GM19324 (cell line): ENCODE measurements around the gene DSE.

Experiments used
- ATAC-seq: cut with Tn5 transposase; IDR thresholded peaks from one replicate; pipeline ENCODE4 v1.9.1; 2021; ENCODE audit warnings: mild to moderate bottlenecking, moderate library complexity; ENCODE audit not compliant: unreplicated experiment, low FRiP score

The DSE gene

GRCh38 chr6:116359131-116359530 lies 11.6 kb upstream of the DSE start:
- ATAC-seq, result no peak

DNA sequence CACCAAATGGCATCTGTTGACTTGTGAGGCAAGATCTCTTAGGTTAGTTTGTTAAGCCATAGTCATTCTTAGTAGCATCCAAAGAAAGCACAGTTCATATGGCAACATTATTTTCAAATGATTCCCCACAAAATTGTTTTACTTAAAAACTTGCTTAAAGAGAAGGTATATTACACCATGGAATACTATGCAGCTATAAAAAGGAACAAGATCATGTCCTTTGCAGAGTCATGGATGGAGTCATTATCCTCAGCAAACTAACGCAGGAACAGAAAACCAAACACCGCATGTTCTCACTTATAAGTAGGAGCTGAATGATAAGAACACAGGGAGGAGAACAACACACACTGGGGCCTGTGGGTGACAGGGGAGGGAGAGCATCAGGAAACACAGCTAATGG lies 10.9 kb upstream of the DSE start:
- no peak for ATAC-seq

DNA sequence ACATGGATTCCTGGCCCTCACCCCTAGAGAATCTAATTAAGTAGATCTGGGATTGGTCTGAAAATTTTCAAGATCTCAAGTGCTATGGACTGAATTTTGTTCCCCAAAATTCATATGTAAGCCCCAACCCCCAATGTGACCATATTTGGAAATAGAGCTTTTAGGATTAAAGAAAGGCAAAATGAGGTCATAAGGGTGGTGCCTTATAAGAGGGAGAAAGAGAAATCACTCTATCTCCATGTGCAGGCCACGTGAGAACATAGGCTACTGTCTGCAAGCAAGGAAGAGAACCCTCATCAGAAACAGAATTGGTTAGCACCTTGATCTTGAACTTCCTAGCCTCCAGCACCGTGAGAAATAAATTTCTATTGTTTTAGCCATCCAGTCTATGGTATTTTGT lies 8.5 kb upstream of the DSE start:
- ATAC-seq, result no peak

DNA sequence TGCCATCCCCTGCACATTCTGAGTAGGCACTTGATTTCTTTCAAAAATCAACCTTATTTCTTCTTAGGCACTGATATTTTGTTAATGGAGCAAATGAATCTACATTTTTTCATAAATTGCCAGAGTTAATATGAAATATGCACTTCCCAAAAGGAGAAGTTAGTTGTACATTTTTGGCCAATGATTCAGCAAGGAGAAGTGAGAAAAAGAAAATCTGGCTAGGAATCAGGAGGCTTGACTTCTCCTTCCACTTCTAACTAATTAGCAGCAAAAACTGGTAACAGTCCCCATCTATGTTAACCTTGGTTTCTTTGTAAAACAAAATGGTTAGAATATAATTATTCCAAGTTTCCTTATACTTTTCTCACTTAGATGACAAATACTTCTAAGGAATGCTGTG lies 7.0 kb upstream of the DSE start:
- ATAC-seq, result no peak

DNA sequence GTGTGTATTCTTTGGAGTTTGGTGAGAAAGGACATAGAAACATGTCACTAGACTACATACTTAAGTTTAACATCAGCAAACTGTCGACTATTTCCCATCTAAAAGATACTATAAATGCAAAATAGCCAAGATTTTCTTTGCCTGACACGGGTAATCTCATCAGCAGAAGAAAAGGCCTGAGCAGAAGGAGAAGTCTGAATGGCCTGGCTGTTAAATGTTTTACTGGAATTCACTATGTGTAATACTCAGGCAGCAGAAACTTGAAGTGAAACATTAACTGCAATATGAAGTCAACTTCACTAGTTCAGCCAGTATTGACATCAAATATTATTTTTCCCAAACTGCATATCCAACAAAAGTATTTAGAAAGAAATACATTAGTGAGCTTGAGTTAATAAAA lies 6.4 kb upstream of the DSE start:
- ATAC-seq, result no peak

DNA sequence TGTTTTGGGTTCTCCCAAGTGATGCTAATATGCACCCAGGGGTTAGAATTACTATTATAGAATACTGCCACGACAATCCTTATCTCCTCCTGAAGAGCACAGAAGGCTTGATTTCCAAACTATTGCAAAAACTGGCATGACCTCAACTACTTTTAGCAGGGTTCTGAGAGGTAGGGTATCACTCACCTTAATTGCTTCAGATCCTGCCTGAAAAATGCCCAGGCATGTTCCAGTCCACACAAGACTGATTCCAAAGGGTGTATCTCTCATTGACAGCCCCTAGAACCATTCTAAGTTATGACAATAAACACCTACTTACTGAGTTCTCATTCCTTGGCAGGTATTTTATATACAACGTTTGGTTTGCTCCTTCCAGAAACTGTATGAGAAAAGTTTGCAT lies 5.0 kb upstream of the DSE start:
- no peak for ATAC-seq

- no peak for ATAC-seq
These were observed 3.9 kb upstream of the DSE start for GRCh38 chr6:116366740-116367275.

- ATAC-seq, result peak; percentile 46
These were observed 1.2 kb upstream of the DSE start for GRCh38 chr6:116369540-116369939.

DNA sequence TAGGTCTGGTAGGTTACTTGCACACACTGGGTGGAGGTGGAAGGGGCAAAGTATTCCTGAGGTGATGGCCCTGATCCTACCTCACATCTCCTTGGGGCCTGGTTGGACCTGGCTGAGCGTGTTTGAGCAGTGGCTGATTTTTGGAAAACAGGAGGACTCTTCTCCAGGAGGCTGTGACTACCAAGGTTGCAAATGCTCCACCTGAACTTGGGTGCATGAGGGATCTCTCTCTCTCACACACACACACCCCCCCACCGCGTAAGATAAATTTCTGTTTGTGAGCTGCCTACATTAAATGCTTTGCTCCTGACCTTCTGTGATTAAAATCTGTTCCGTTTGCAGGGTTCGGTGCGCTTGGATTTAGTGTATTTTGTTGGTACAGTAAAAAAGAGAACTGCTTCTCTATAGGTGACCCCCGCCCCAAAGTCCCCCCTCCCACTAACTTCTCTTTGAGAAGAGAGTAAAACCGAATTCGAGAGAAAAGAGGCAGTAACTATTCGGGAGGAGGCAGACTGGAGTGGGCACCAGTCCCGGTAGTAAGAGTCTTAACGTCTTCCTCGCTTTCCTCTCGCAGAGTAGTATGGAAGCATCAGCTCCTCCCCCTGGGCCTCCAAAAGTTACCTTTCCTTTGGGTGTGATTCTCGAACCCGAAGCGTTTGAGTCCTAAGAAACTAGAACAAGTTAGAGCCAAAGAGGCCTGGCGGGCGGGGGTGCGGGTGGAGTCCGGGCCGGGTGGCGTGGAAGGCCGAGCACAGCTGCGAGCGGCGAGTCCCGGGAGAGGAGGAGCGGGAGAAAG lies 585 bp upstream of the DSE start:
- ATAC-seq, result peak; percentile 14

DNA sequence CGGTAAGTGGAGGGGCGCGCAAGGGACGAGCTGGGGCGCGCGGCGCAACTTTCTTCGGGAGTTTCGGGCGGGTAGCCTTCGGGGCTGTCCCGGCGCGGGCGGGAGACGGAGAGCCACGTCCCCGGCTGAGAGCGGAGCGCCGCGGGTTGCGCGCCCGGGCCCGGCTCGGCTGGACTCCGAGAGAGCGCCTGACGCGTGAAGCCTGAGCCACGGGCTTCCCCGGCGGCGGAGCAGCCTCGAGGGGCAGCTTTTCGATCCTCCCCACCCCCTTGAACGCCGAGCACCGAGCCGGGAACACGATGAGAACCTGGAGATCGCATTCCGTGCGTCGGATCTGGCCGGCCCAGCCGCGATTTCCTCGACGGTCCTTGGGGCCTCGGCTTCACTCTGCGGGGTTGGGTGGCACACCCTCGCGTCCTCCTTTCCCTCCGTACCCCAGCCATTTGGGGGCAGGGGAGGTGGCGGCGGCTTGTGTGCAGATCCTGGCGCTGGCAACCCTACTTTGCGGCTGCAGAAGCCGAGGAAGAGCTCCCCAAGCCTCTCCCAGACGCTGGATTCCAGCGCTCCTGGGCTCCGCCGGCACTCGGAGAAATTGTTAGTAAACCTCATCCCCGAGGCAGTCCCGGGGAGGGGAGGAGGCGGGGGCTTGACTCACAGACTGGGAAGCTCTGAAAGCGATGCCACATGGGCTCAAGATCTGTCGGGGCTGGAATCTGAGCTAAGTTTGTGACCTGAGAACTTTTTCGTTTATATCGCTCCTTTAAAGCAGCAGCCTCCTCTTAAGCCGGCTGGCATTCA lies 572 bp downstream of the DSE start:
- peak; percentile 46 for ATAC-seq

DNA sequence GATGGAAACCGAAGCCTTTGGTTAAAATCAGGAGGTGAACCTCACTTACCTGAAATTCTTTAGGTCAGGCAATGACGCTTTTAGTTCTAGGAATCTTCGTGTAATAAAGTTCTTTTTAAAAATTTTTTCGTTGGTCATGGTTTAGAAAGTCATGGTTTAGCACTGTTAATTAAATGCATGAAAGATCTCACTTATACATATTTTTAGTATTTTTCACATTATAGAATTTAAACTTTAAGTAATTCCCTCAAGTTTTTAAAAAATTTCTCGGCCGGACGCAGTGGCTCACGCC lies 1.1 kb downstream of the DSE start:
- ATAC-seq, result no peak

DNA sequence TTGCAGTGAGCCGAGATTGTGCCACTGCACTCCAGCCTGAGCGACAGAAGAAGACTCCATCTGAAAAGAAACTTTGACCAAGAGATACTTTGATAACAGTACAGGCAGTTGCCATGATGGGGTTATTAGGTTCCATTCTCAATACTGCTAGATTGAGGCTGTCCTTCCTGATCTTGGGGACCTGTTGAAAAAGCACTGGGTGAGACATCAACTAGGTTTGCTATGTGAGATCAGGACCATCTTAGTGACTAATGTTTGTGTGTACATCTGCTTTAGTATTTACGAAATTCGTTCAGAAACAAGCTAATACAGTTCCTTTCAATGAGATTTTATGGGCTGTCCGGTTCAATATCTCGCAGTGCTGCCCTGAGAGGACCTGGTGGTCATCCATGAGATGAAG lies 2.6 kb downstream of the DSE start:
- no peak for ATAC-seq

DNA sequence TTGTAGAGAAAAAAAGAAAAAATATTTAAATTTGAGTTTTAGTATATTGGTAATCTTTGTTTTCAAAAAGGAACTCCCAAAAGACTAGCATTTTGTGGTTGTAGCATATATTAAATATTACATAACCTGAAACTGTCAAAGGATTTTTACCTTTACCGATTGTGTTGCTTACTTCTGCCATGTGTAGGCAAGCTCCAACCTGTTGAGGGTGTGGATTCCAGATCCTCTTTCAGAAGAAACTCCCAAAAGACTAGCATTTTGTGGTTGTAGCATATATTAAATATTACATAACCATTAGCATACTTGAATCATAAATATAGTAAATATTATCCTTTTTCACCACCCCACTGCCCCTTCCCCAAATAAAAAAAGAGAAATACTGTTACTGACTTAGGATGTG lies 3.2 kb downstream of the DSE start:
- no peak for ATAC-seq

GRCh38 chr6:116374586-116374985 lies 3.8 kb downstream of the DSE start:
- ATAC-seq, result no peak

- no peak for ATAC-seq
These were observed 4.5 kb downstream of the DSE start for GRCh38 chr6:116375262-116375661.

DNA sequence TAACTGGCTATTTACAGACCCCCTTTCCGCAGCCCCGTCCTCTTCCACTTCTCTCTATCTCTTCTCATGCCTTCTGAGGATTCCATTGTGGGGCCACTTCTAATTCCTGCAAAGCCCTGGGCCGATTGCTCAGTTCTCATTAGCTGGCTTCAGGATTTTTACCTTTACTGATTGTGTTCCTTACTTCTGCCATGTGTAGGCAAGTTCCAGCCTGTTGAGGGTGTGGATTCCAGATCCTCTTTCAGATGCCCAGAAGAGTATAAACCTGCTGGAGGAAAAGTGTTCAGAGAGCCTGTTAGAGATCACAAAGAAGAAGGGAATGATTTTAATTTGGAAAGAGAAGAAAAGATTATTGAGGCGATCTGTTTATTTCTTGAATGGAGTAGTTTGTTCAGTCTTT lies 5.4 kb downstream of the DSE start:
- no peak for ATAC-seq

DNA sequence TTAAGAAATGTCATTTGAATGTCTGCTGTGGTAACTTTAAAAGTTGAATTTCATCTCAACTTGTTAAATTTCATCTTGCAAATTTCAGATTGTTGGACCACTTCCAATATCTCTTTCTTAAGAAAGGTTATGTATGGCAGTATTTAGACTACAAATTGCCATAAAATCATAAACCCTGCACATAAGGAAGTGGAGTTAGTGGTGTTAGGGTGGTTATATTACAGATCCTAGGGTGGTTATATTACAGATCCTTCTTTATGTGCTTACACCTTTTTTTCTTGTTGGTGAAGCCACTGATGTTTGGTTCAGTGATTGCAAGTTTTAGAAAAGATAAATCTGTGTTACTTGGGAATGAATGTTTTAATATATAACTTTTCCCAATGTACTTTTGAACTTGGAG lies 9.0 kb downstream of the DSE start:
- no peak for ATAC-seq

- no peak for ATAC-seq
These were observed 9.6 kb downstream of the DSE start for GRCh38 chr6:116380346-116380745.

DNA sequence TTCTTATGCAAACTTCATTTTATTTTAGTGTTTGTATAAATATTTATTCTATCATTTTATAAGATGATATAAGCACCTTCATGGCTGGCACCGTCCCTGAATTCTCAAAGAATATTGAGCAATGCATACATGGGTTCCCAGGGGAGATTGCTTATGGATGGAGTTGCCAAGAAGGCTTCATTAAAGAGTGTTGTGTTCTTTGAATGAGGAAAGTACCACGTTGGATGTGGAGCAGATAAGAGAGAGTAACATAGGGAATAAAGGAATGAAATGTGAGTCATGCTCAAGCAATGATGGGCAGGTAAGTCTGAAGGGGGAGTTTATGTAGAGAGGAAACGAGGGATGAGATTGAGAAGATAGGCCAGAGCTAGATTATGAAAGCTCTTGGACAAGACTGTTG lies 10.3 kb downstream of the DSE start:
- ATAC-seq, result no peak

DNA sequence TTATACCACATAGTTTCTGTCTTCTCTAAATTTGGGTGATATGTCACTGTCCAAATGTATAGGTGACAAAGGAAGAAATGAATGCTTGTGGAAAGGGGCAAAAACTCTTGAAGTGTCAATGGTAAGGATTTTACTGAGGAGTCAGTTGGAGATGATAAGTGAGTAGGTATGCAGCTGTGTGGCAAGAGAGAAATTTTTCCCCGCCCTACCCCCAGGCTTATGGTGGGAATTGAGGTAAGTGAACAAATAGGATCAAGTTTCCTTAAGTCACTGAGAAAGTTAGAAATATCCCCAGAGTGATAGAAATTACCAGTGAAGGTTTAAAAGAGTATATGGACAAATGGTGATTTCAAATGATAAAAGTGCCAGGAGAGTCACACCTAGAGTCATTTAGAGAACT lies 11.8 kb downstream of the DSE start:
- no peak for ATAC-seq

DNA sequence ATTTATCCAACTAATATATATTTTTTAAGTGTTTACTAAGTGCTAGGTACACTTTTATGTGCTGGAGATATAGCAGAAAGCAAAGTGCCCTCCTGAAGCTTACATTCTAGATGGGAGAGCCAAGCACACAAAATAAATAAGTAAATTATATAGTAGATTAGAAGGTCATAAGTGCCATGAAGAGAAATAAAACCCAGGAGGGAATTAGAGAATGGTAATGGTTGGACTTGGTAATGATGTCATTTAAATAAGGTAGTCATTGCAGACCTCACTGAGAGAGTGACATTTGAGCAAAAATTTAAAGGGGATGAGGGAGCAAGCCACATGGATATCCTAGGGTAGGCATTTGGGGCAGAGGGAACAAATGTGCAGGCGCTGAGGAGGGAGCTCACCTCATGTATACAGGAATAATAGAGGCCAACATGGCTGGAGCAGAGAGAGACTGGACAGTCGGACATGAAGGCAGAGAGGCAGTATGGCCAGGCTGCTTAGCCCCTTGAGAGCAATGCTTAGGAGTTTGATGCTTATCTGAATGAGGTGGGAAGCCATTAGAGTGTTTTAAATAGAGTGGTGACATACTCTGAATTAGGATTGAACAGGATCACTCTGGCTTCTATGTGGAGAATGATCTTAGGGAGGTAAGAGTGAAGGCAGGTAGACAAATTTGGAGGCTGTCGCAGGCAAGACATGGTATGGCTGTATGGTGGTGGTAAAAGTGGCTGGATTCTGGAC lies 14.1 kb downstream of the DSE start:
- ATAC-seq, result no peak
